Neuronal stem cell (in vitro differentiated cells): Measurements from ENCODE around the gene ZNF493.

Experiments
- DNase-seq: peaks from one replicate; pipeline ENCODE4 v3.0.0-alpha.2; 2013; ENCODE audit warnings: low spot score
- H2AFZ ChIP-seq: one replicate; pipeline ENCODE4 v1.6.1; 2013; ENCODE audit warnings: mild to moderate bottlenecking, low read length, inconsistent platforms
- H2AK5ac ChIP-seq: 2 replicates; pipeline ENCODE4 v1.6.1; 2013; ENCODE audit warnings: low read depth, mild to moderate bottlenecking, inconsistent platforms, low read length, moderate library complexity, mixed read lengths
- H2BK120ac ChIP-seq: 2 replicates; pipeline ENCODE4 v1.6.1; 2013; ENCODE audit warnings: low read depth, mild to moderate bottlenecking, inconsistent platforms, low read length, moderate library complexity, mixed read lengths
- H2BK12ac ChIP-seq: one replicate; pipeline ENCODE4 v1.6.1; 2013; ENCODE audit warnings: low read length, inconsistent platforms
- H2BK15ac ChIP-seq: 2 replicates; pipeline ENCODE4 v1.6.1; 2013; ENCODE audit warnings: mild to moderate bottlenecking, low read length, inconsistent platforms, mixed read lengths
- H2BK5ac ChIP-seq: one replicate; pipeline ENCODE4 v1.6.1; 2013; ENCODE audit warnings: inconsistent platforms, mild to moderate bottlenecking, low read length, moderate library complexity
- H3K14ac ChIP-seq: one replicate; pipeline ENCODE4 v1.6.1; 2013; ENCODE audit warnings: low read length, inconsistent platforms
- H3K18ac ChIP-seq: 2 replicates; pipeline ENCODE4 v1.6.1; 2013; ENCODE audit warnings: low read length, inconsistent platforms
- H3K23ac ChIP-seq: 2 replicates; pipeline ENCODE4 v1.6.1; 2013; ENCODE audit warnings: low read depth, mild to moderate bottlenecking, mixed read lengths, low read length, inconsistent platforms; ENCODE audit not compliant: poor library complexity
- H3K27ac ChIP-seq: replicated peaks from 3 replicates; pipeline ENCODE4 v1.5.1; 2013; ENCODE audit warnings: low read length, inconsistent platforms
- H3K27me3 ChIP-seq, 3 experiments: 2 replicates each; pipeline ENCODE4 v1.6.1; 2013; ENCODE audit warnings: low read length in 3 of 3, mild to moderate bottlenecking in 2 of 3, inconsistent platforms in 1 of 3, low read depth in 1 of 3, mixed read lengths in 1 of 3, moderate library complexity in 1 of 3; ENCODE audit not compliant: control insufficient read depth in 3 of 3, insufficient read depth in 3 of 3
- H3K36me3 ChIP-seq, 2 donors: replicated peaks in 1 of 2; 2 replicates each; pipeline ENCODE4 v1.6.1; 2013; ENCODE audit warnings: low read length in 2 of 2; ENCODE audit not compliant: control insufficient read depth in 2 of 2, insufficient read depth in 2 of 2
- H3K4ac ChIP-seq: 2 replicates; pipeline ENCODE4 v1.6.1; 2013; ENCODE audit warnings: inconsistent platforms, mild to moderate bottlenecking, low read length, moderate library complexity
- H3K4me1 ChIP-seq, 2 donors: 1 replicate in 1 of 2; 2 replicates in 1 of 2; pipeline ENCODE4 v1.6.1; 2013; ENCODE audit warnings: low read length in 2 of 2, low read depth in 1 of 2; ENCODE audit not compliant: control insufficient read depth in 2 of 2, insufficient read depth in 1 of 2
- H3K4me2 ChIP-seq: one replicate; pipeline ENCODE4 v1.6.1; 2013; ENCODE audit warnings: mild to moderate bottlenecking, low read length, inconsistent platforms; ENCODE audit not compliant: insufficient read depth, poor library complexity, severe bottlenecking
- H3K4me3 ChIP-seq, 2 donors: 2 replicates each; pipeline ENCODE4 v1.5.1; 2013; ENCODE audit warnings: low read length in 2 of 2, mild to moderate bottlenecking in 2 of 2, inconsistent platforms in 1 of 2, moderate library complexity in 1 of 2
- H3K79me1 ChIP-seq: one replicate; pipeline ENCODE4 v1.6.1; 2013; ENCODE audit warnings: low read depth, mild to moderate bottlenecking, inconsistent platforms, low read length, moderate library complexity
- H3K9ac ChIP-seq: one replicate; pipeline ENCODE4 v1.6.1; 2013; ENCODE audit warnings: mild to moderate bottlenecking, low read depth, low read length, inconsistent platforms; ENCODE audit not compliant: poor library complexity
- H3K9me3 ChIP-seq, 2 donors: replicated peaks in 1 of 2; 2 replicates each; pipeline versions ENCODE3 to v1.6.1; 2013; ENCODE audit warnings: low read length in 2 of 2, mild to moderate bottlenecking in 2 of 2, inconsistent platforms in 1 of 2, low read depth in 1 of 2, mixed read lengths in 1 of 2, moderate library complexity in 1 of 2; ENCODE audit not compliant: control insufficient read depth in 2 of 2, insufficient read depth in 1 of 2
- H4K8ac ChIP-seq: one replicate; pipeline ENCODE4 v1.6.1; 2013; ENCODE audit warnings: low read depth, mild to moderate bottlenecking, inconsistent platforms, low read length, moderate library complexity
- H4K91ac ChIP-seq: one replicate; pipeline ENCODE4 v1.6.1; 2013; ENCODE audit warnings: low read length, low read depth, mild to moderate bottlenecking, inconsistent platforms; ENCODE audit not compliant: poor library complexity
- WGBS, 2 donors: extraction: QIAGEN DNeasy Blood & Tissue Kit; methylation state at CpG; one replicate each; pipeline ENCODE4 v1.1.7; 2013; ENCODE audit warnings: missing lambda C conversion rate in 2 of 2, mixed read lengths in 1 of 2; ENCODE audit not compliant: insufficient read length in 2 of 2, insufficient replicate concordance in 1 of 2; ENCODE audit errors: extremely low coverage in 2 of 2; 5-methylcytosine and 5-hydroxymethylcytosine counted together

ZNF493 gene

GRCh38 chr19:21440321-21440720 is 43.4 kb downstream of the ZNF493 start:
- peaks cover 2 to 15% of the 10 kb centered on the region in 2 donors for H3K9me3 ChIP-seq
- no peak overlapping the region for H3K14ac ChIP-seq
- H3K79me1 ChIP-seq = no peaks in the 10 kb centered on the region
- no peak overlapping the region for H4K91ac ChIP-seq
- H3K4ac ChIP-seq = no peak overlapping the region
- H3K23ac ChIP-seq = no peak overlapping the region
- no peaks in the 10 kb centered on the region for H3K36me3 ChIP-seq
- H3K9ac ChIP-seq = no peak overlapping the region
- no peak overlapping the region for H4K8ac ChIP-seq
- no peak overlapping the region for H2BK5ac ChIP-seq
- no peak overlapping the region for H2AK5ac ChIP-seq
- no peak for DNase-seq
- H3K27me3 ChIP-seq = no peaks in the 10 kb centered on the region
- H3K4me1 ChIP-seq = no peaks in the 10 kb centered on the region
- no peak overlapping the region for H2BK15ac ChIP-seq
- no peak overlapping the region for H3K4me2 ChIP-seq
- H2BK12ac ChIP-seq = no peak overlapping the region
- no peak overlapping the region for H3K18ac ChIP-seq
- H3K4me3 ChIP-seq = no peak overlapping the region
- H2BK120ac ChIP-seq = no peak overlapping the region
- H3K27ac ChIP-seq = no peak overlapping the region
- H2AFZ ChIP-seq = no peak overlapping the region
- WGBS, 2 donors = no CpG with 5 or more reads among the region's 16 CpGs

- H3K27me3 ChIP-seq = no peaks in the 10 kb centered on the region
- H3K9me3 ChIP-seq = peaks cover 20 to 38% of the 10 kb centered on the region in 2 donors
- no peak overlapping the region for H2BK15ac ChIP-seq
- no peak overlapping the region for H2BK5ac ChIP-seq
- no peak overlapping the region for H3K23ac ChIP-seq
- H3K9ac ChIP-seq = no peak overlapping the region
- H3K4me3 ChIP-seq = no peak overlapping the region
- no peaks in the 10 kb centered on the region for H3K4me1 ChIP-seq
- no peak overlapping the region for H3K4me2 ChIP-seq
- H2BK12ac ChIP-seq = no peak overlapping the region
- H2AK5ac ChIP-seq = no peak overlapping the region
- H4K8ac ChIP-seq = no peak overlapping the region
- no peak overlapping the region for H2AFZ ChIP-seq
- H2BK120ac ChIP-seq = no peak overlapping the region
- no peak for DNase-seq
- H3K27ac ChIP-seq = no peak overlapping the region
- WGBS, 2 donors = no CpG with 5 or more reads among the region's 3 CpGs
- no peak overlapping the region for H3K18ac ChIP-seq
- no peak overlapping the region for H3K4ac ChIP-seq
- H3K36me3 ChIP-seq = peaks cover 25 to 52% of the 10 kb centered on the region in 2 donors
- no peak overlapping the region for H3K14ac ChIP-seq
- no peak overlapping the region for H4K91ac ChIP-seq
- H3K79me1 ChIP-seq = peaks cover 3% of the 10 kb centered on the region
These were observed 54.3 kb downstream of the ZNF493 start for GRCh38 chr19:21451187-21451586.

GRCh38 chr19:21454901-21455300 is 58.0 kb downstream of the ZNF493 start:
- Histone ChIP-seq H3K79me1 (peaks cover 8% of the 10 kb centered on the region), H3K9me3 (peaks cover 19 to 36% of the 10 kb centered on the region in 2 donors), H2BK12ac (no peak overlapping the region), H3K4me1 (no peaks in the 10 kb centered on the region), H3K18ac (no peak overlapping the region), H2AFZ (no peak overlapping the region), H2BK15ac (no peak overlapping the region), H3K27ac (no peak overlapping the region), H3K9ac (no peak overlapping the region), H3K27me3 (no peaks in the 10 kb centered on the region), H3K36me3 (peaks cover 23 to 48% of the 10 kb centered on the region in 2 donors), H3K4ac (no peak overlapping the region), H4K91ac (no peak overlapping the region), H3K4me3 (no peak overlapping the region), H3K4me2 (no peak overlapping the region), H3K14ac (no peak overlapping the region), H2BK5ac (no peak overlapping the region), H3K23ac (no peak overlapping the region), H2BK120ac (no peak overlapping the region), H4K8ac (no peak overlapping the region), H2AK5ac (no peak overlapping the region)
- WGBS, 2 donors = no CpG with 5 or more reads among the region's 3 CpGs
- DNase-seq = no peak

GRCh38 chr19:21460686-21461085 is 63.8 kb downstream of the ZNF493 start:
- Histone ChIP-seq H3K18ac (no peak overlapping the region), H3K4me1 (no peaks in the 10 kb centered on the region), H3K23ac (no peak overlapping the region), H2BK15ac (no peak overlapping the region), H2AK5ac (no peak overlapping the region), H3K9me3 (peaks cover 10 to 28% of the 10 kb centered on the region in 2 donors), H3K4me2 (no peak overlapping the region), H3K79me1 (peaks cover 7% of the 10 kb centered on the region), H2AFZ (no peak overlapping the region), H3K27ac (no peak overlapping the region), H3K4ac (no peak overlapping the region), H2BK120ac (no peak overlapping the region), H3K14ac (no peak overlapping the region), H2BK12ac (no peak overlapping the region), H3K36me3 (peaks cover 7 to 17% of the 10 kb centered on the region in 2 donors), H4K8ac (no peak overlapping the region), H3K4me3 (no peak overlapping the region), H3K9ac (no peak overlapping the region), H3K27me3 (no peaks in the 10 kb centered on the region), H4K91ac (no peak overlapping the region), H2BK5ac (no peak overlapping the region)
- no peak for DNase-seq
